ENCODE results near the gene OR2Z1. TPM values are rescaled to one million over a fixed set of nuclear protein-coding genes. Genes with fewer than 3 reads are reported as not detected.

OR2Z1 gene
- total RNA-seq, 1 experiment from 2014 or later = not detected

DNA sequence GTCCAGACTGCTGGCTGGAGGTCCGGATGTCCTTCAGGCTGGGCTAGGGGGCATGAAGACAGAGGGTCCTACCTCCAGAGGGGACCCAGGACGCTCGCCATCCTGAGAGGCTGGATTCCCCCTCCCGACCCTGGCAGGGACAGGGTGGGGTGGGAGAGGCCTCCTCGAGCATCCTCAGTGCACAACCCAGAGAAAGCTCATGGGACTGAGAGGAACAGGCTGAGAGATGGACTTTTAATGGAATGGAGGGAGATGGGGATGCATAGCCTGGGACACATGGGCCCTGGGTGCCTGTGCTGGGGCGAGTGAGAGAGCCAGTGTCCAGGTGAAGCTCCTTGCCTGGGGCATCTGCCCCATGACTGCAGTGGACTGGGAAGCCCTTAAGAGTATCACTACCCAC is 25.9 kb upstream of the OR2Z1 start:
- Histone ChIP-seq H3K9me3 (ENCODE audit: control insufficient read depth in 1 of 2, insufficient read depth in 1 of 2, low read depth in 1 of 2, low read length in 2 of 2) (no peaks in the 10 kb centered on the region), H4K20me1 (ENCODE audit: insufficient read depth) (no peaks in the 10 kb centered on the region), H3K79me2 (ENCODE audit: insufficient read depth, low read length) (no peaks in the 10 kb centered on the region), H3K4me2 (ENCODE audit: low read length) (no peak overlapping the region), H3K4me1 (ENCODE audit: control insufficient read depth in 1 of 2, insufficient read depth in 2 of 2, low read length in 2 of 2) (no peaks in the 10 kb centered on the region; a peak in 1 of 4 replicates), H2AFZ (ENCODE audit: low read depth, low read length, poor library complexity, severe bottlenecking) (no peak overlapping the region), H3K27me3 (ENCODE audit: insufficient read depth, low read length) (peaks cover 13% of the 10 kb centered on the region; the same call in 1 of the 2 replicates), H3K9me2 (ENCODE audit: insufficient read depth) (no peaks in the 10 kb centered on the region), H3K9ac (ENCODE audit: low read length) (no peak overlapping the region), H3K27ac (ENCODE audit: low read depth, low read length) (no peak overlapping the region), H3K4me3 (replicated peaks in 1 of 2; ENCODE audit: low read depth in 1 of 2, low read length in 2 of 2) (no peak overlapping the region), H3K36me3 (ENCODE audit: control insufficient read depth in 1 of 2, insufficient read depth in 2 of 2, low read length in 2 of 2) (no peaks in the 10 kb centered on the region)
- ChIA-PET POLR2A (no interaction called here), RAD21 (ENCODE audit: low non-redundant PET in 1 of 2, low total read pairs in 2 of 2, uncharacterized antibody in 2 of 2, unreplicated experiment in 2 of 2) (no interaction called here), CTCF (no interaction called here)
- ATAC-seq = no peak
- intact Hi-C loops (cut with micrococcal nuclease) = loop anchor here (2.0 kb wide), 1 partner anchor 115 kb away; no protein-coding TSS in a partner anchor
- DNase-seq (ENCODE audit: low read depth, low spot score) = no peak
- BruUV-seq (replicated peaks) = no TSS peak
- TF ChIP-seq RAD21 (IDR thresholded peaks at IDR 0.05; ENCODE audit: low read depth) = no peak
- TF ChIP-seq FOSL1 (IDR thresholded peaks at IDR 0.05; ENCODE audit: low read depth) = no peak
- TF ChIP-seq ZNF274 (IDR thresholded peaks at IDR 0.05; ENCODE audit: low read depth, low read length) = no peak
- TF ChIP-seq, protein P1, sequence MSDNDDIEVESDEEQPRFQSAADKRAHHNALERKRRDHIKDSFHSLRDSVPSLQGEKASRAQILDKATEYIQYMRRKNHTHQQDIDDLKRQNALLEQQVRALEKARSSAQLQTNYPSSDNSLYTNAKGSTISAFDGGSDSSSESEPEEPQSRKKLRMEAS (IDR thresholded peaks at IDR 0.05) = no peak
- TF ChIP-seq TCF7L2 (IDR thresholded peaks at IDR 0.05; ENCODE audit: borderline replicate concordance, extremely low read depth, insufficient read depth, insufficient read length) = no peak
- TF ChIP-seq POLR2A (IDR thresholded peaks at IDR 0.05; ENCODE audit: borderline replicate concordance, extremely low read depth, insufficient read depth, insufficient read length) = no peak
- no peak for TF ChIP-seq SIN3A (IDR thresholded peaks at IDR 0.05; ENCODE audit: low read depth)
- TF ChIP-seq, protein P2, sequence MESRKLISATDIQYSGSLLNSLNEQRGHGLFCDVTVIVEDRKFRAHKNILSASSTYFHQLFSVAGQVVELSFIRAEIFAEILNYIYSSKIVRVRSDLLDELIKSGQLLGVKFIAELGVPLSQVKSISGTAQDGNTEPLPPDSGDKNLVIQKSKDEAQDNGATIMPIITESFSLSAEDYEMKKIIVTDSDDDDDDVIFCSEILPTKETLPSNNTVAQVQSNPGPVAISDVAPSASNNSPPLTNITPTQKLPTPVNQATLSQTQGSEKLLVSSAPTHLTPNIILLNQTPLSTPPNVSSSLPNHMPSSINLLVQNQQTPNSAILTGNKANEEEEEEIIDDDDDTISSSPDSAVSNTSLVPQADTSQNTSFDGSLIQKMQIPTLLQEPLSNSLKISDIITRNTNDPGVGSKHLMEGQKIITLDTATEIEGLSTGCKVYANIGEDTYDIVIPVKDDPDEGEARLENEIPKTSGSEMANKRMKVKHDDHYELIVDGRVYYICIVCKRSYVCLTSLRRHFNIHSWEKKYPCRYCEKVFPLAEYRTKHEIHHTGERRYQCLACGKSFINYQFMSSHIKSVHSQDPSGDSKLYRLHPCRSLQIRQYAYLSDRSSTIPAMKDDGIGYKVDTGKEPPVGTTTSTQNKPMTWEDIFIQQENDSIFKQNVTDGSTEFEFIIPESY (IDR thresholded peaks at IDR 0.05; ENCODE audit: extremely low read depth, insufficient replicate concordance, low read length) = no peak
- TF ChIP-seq POLR2AphosphoS5 (IDR thresholded peaks at IDR 0.05; ENCODE audit: low read depth, low read length) = no peak
- TF ChIP-seq ZFX (IDR thresholded peaks at IDR 0.05) = no peak
- TF ChIP-seq ELF1 (IDR thresholded peaks at IDR 0.05; ENCODE audit: borderline replicate concordance, low read depth) = no peak
- TF ChIP-seq, protein P3, sequence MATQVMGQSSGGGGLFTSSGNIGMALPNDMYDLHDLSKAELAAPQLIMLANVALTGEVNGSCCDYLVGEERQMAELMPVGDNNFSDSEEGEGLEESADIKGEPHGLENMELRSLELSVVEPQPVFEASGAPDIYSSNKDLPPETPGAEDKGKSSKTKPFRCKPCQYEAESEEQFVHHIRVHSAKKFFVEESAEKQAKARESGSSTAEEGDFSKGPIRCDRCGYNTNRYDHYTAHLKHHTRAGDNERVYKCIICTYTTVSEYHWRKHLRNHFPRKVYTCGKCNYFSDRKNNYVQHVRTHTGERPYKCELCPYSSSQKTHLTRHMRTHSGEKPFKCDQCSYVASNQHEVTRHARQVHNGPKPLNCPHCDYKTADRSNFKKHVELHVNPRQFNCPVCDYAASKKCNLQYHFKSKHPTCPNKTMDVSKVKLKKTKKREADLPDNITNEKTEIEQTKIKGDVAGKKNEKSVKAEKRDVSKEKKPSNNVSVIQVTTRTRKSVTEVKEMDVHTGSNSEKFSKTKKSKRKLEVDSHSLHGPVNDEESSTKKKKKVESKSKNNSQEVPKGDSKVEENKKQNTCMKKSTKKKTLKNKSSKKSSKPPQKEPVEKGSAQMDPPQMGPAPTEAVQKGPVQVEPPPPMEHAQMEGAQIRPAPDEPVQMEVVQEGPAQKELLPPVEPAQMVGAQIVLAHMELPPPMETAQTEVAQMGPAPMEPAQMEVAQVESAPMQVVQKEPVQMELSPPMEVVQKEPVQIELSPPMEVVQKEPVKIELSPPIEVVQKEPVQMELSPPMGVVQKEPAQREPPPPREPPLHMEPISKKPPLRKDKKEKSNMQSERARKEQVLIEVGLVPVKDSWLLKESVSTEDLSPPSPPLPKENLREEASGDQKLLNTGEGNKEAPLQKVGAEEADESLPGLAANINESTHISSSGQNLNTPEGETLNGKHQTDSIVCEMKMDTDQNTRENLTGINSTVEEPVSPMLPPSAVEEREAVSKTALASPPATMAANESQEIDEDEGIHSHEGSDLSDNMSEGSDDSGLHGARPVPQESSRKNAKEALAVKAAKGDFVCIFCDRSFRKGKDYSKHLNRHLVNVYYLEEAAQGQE (IDR thresholded peaks at IDR 0.05; ENCODE audit: low read depth) = no peak
- TF ChIP-seq CEBPB (IDR thresholded peaks at IDR 0.05; ENCODE audit: low read depth) = no peak
- TF ChIP-seq EZH2phosphoT487 (IDR thresholded peaks at IDR 0.05; ENCODE audit: borderline replicate concordance) = no peak
- TF ChIP-seq JUND (IDR thresholded peaks at IDR 0.05) = no peak
- no peak for TF ChIP-seq YY1 (IDR thresholded peaks at IDR 0.05; ENCODE audit: extremely low read depth, insufficient replicate concordance, low read depth, low read length)
- TF ChIP-seq EZH2 (IDR thresholded peaks at IDR 0.05) = no peak

Data from HCT116 (cell line).